Thyroid gland (tissue), 4 donors: ENCODE data around the gene ZNF678. TPM values are rescaled to one million over a fixed set of nuclear protein-coding genes. Genes with fewer than 3 reads are reported as not detected.
A peak's percentile ranks its signal among the peaks of the same experiment; 100 is the strongest.
"Not testable (repeated sequence)": the region's sequence is repeated elsewhere in the genome, so short reads cannot be mapped to it uniquely, and the experiment has no call there.

Experiments used
- DNase-seq, 2 donors: peaks; one replicate each; pipeline ENCODE4 v3.0.0-alpha.2; 2019
- H3K27ac ChIP-seq, 3 donors: fragments of 200-600 bp; sonication (generic); 1 replicate in 2 of 3; 2 replicates in 1 of 3; pipeline ENCODE4 v1.5.1; 2016 to 2019; ENCODE audit warnings: mild to moderate bottlenecking in 1 of 3, moderate library complexity in 1 of 3
- H3K27me3 ChIP-seq: fragments of 200-600 bp; sonication (generic); one replicate; pipeline ENCODE4 v1.5.1; 2019
- H3K36me3 ChIP-seq, 2 donors: fragments of 200-600 bp; sonication (generic); one replicate each; pipeline ENCODE4 v1.5.1; 2016 to 2019
- H3K4me1 ChIP-seq, 2 donors: fragments of 200-600 bp; sonication (generic); one replicate each; pipeline ENCODE4 v1.5.1; 2017 to 2019
- H3K4me3 ChIP-seq, 3 donors: fragments of 200-600 bp; sonication (generic); replicated peaks in 1 of 3; 1 replicate in 2 of 3; 2 replicates in 1 of 3; pipeline ENCODE4 v1.5.1; 2016; ENCODE audit warnings: mild to moderate bottlenecking in 1 of 3
- H3K9me3 ChIP-seq: fragments of 200-600 bp; sonication (generic); one replicate; pipeline ENCODE4 v1.5.1; 2017
- CTCF ChIP-seq, 6 experiments: fragments of 200-600 bp in 3 of 6; fragments of 450-650 bp in 3 of 6; sonication (generic) in 3 of 6; IDR thresholded peaks; one replicate each; pipeline ENCODE4 v1.5.1; 2016 to 2019; ENCODE audit warnings: antibody characterized with exemption in 6 of 6, mild to moderate bottlenecking in 2 of 6, inconsistent platforms in 1 of 6, moderate library complexity in 1 of 6
- POLR2A ChIP-seq, 2 donors: fragments of 450-650 bp; IDR thresholded peaks; one replicate each; pipeline ENCODE4 v1.6.1; 2017; ENCODE audit warnings: antibody characterized with exemption in 2 of 2, mild to moderate bottlenecking in 2 of 2, moderate library complexity in 1 of 2
- WGBS, 2 donors: methylation state at CpG; one replicate each; pipeline ENCODE4 v1.1.5; 2017; 5-methylcytosine and 5-hydroxymethylcytosine counted together
- intact Hi-C: fragments of 100-400 bp; cut with DNase I; formaldehyde crosslinking; loops from one replicate; pipeline ENCODE4 v1.15.1; 2023
- total RNA-seq, 4 donors: library from RNA; depleted of rRNA; stranded (reverse); fragments of >200 nt; gene quantifications; one replicate each; pipeline ENCODE4 v1.2.3, GENCODE V29; 2016

Gene ZNF678
- total RNA-seq, 4 donors from 2014 or later, result 15.9 to 35.4 (median 23.9) TPM

GRCh38 chr1:227586733-227587132 lies 23.4 kb downstream of the ZNF678 start:
- Histone ChIP-seq H3K4me1 (no peaks in the 10 kb centered on the region), H3K4me3 (no peak overlapping the region), H3K36me3 (no peaks in the 10 kb centered on the region), H3K27me3 (no peaks in the 10 kb centered on the region), H3K9me3 (no peaks in the 10 kb centered on the region), H3K27ac (no peak overlapping the region)
- intact Hi-C loops, result no loop called here
- TF ChIP-seq CTCF (IDR thresholded peaks at IDR 0.05) (no peak), POLR2A (IDR thresholded peaks at IDR 0.05) (no peak)
- no peak for DNase-seq

GRCh38 chr1:227587968-227588367 lies 24.6 kb downstream of the ZNF678 start:
- no peak for TF ChIP-seq POLR2A (IDR thresholded peaks at IDR 0.05)
- no peak for TF ChIP-seq CTCF (IDR thresholded peaks at IDR 0.05)
- no peaks in the 10 kb centered on the region for H3K9me3 ChIP-seq
- H3K27ac ChIP-seq, result no peak overlapping the region
- no peaks in the 10 kb centered on the region for H3K27me3 ChIP-seq
- no peak overlapping the region for H3K4me3 ChIP-seq
- intact Hi-C loops, result no loop called here
- H3K4me1 ChIP-seq, result no peaks in the 10 kb centered on the region
- H3K36me3 ChIP-seq, result no peaks in the 10 kb centered on the region
- no peak for DNase-seq
- WGBS, 2 donors, result 97 to 100% methylated on average over 1 of the region's 1 CpG

- H3K27me3 ChIP-seq, H3K9me3 ChIP-seq, H3K4me3 ChIP-seq, intact Hi-C loops, H3K27ac ChIP-seq, DNase-seq, H3K36me3 ChIP-seq, H3K4me1 ChIP-seq: not testable (repeated sequence)
- WGBS, 2 donors, result 96 to 98% methylated on average over 1 of the region's 1 CpG
These were observed 25.4 kb downstream of the ZNF678 start for GRCh38 chr1:227588769-227589168.

DNA sequence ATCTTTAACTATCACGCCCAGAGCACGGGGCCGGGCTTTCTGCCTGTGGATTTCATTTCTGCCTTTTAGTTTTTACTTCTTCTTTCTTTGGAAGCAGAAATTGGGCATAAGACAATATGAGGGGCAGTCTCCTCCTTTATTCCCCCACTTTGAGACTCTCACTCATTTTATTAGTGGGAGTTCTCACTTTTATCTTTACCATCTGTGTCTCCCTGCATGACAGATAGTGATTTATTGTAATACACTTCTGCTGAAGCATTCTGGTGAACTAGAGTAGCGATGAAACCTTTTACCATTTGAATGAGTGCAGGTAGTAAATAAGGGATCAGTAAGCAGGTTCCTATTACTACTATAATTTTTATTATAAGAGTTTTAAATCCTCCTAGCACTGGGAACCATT lies 26.4 kb downstream of the ZNF678 start:
- H3K27me3 ChIP-seq, intact Hi-C loops, H3K4me1 ChIP-seq, H3K27ac ChIP-seq, H3K36me3 ChIP-seq, DNase-seq, H3K9me3 ChIP-seq, H3K4me3 ChIP-seq: not testable (repeated sequence)
- WGBS, 2 donors, result 88 to 96% methylated on average over 4 of the region's 4 CpGs

- H3K27ac ChIP-seq, H3K4me1 ChIP-seq, intact Hi-C loops, H3K36me3 ChIP-seq, H3K9me3 ChIP-seq, DNase-seq, H3K27me3 ChIP-seq, H3K4me3 ChIP-seq: not testable (repeated sequence)
- 89 to 96% methylated on average over 6 of the region's 6 CpGs for WGBS, 2 donors
These were observed 32.9 kb downstream of the ZNF678 start for GRCh38 chr1:227596222-227596621.

DNA sequence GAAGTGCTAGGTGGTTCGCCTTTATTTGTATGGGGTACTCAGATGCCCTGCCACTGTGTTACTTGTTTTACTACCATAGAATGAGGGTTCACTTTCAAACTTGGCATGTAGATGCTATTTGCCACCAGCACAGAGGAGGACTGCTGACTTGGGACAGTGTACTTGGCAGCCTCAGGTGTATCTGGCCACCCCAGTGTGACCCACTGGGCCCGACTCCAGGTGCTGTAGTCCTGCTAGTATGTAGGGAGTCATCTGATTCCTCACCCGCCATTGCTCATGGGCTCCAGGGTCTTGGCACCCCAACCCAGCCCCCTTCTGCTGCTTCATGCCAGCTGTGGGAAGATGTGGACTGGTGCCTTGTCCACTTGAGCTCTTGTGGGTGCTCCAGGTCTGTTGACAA lies 40.0 kb downstream of the ZNF678 start:
- Histone ChIP-seq H3K27me3 (no peaks in the 10 kb centered on the region), H3K27ac (no peak overlapping the region), H3K4me3 (no peak overlapping the region), H3K4me1 (peaks cover 0 to 7% of the 10 kb centered on the region in 2 donors), H3K36me3 (no peaks in the 10 kb centered on the region), H3K9me3 (no peaks in the 10 kb centered on the region)
- intact Hi-C loops, result no loop called here
- no peak for TF ChIP-seq CTCF (IDR thresholded peaks at IDR 0.05)
- TF ChIP-seq POLR2A (IDR thresholded peaks at IDR 0.05), result no peak
- 88 to 100% methylated on average over 2 to 3 of the region's 3 CpGs for WGBS, 2 donors
- peak; percentile 19 to 26 for DNase-seq

- Histone ChIP-seq H3K4me3 (no peak overlapping the region), H3K27me3 (no peaks in the 10 kb centered on the region), H3K36me3 (no peaks in the 10 kb centered on the region), H3K27ac (no peak overlapping the region), H3K4me1 (peaks cover 0 to 7% of the 10 kb centered on the region in 2 donors), H3K9me3 (no peaks in the 10 kb centered on the region)
- intact Hi-C loops, result no loop called here
- DNase-seq, result peak; percentile 26 to 33
- no peak for TF ChIP-seq POLR2A (IDR thresholded peaks at IDR 0.05)
- TF ChIP-seq CTCF (IDR thresholded peaks at IDR 0.05), result no peak
- 36 to 39% methylated on average over 3 of the region's 3 CpGs for WGBS, 2 donors
These were observed 41.1 kb downstream of the ZNF678 start for GRCh38 chr1:227604446-227604845.

DNA sequence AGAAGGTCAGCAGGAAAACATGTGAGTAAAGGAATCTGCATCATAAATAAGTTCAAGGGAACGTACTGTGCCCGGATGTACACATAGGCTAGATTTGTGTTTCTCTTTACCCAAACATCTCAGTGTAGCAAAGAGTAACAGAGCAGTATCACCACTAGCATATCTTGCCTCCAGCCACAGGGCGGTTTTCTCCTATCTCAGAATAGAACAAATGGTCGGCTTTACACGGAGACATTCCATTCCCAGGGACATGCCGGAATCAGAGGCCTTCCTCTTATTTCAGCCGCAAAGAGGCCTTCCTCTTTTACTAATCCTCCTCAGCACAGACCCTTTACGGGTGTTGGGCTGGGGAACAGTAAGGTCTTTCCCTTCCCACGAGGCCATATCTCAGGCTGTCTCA lies 42.9 kb downstream of the ZNF678 start:
- H3K27me3 ChIP-seq, H3K27ac ChIP-seq, DNase-seq, intact Hi-C loops, H3K36me3 ChIP-seq, H3K4me1 ChIP-seq, H3K4me3 ChIP-seq, H3K9me3 ChIP-seq: not testable (repeated sequence)
- WGBS, 2 donors, result 84 to 89% methylated on average over 9 of the region's 9 CpGs
